SIG-M5 (cell line): ENCODE data around the gene POLD4.
A peak's percentile ranks its signal among the peaks of the same experiment; 100 is the strongest.

Source experiments
- DNase-seq: peaks from one replicate; lab custom pipeline; 2025; lab: John Stamatoyannopoulos, UW

Gene POLD4

DNA sequence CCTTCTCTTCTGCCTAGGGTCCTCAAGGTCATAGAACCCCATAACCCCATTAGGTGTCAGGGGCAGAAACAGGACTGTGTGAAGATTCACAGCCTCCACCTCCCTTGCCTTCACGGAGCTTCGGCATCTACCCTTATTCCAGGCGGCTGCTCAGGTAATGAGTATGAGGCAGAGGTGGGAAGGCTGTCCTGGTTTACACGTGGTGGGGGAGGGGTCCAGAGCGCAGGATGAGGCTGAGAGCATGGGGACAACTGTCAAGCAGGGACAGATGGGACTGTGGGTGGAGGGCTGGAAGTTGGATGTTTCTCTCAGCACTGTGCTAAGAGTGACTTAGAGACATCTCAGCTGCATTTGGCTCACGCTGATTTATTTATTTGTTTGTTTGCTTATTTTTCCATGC is 34.2 kb upstream of the POLD4 start:
- DNase-seq: no peak

GRCh38 chr11:67387069-67387468 is 33.7 kb upstream of the POLD4 start:
- no peak for DNase-seq

GRCh38 chr11:67384851-67385366 is 31.6 kb upstream of the POLD4 start:
- DNase-seq: no peak

- no peak for DNase-seq
Observed at GRCh38 chr11:67382276-67383136, 29.2 kb upstream of the POLD4 start.

GRCh38 chr11:67381244-67381972 is 28.1 kb upstream of the POLD4 start:
- DNase-seq: peak; percentile 16

GRCh38 chr11:67379061-67380058 is 26.0 kb upstream of the POLD4 start:
- DNase-seq: no peak

DNA sequence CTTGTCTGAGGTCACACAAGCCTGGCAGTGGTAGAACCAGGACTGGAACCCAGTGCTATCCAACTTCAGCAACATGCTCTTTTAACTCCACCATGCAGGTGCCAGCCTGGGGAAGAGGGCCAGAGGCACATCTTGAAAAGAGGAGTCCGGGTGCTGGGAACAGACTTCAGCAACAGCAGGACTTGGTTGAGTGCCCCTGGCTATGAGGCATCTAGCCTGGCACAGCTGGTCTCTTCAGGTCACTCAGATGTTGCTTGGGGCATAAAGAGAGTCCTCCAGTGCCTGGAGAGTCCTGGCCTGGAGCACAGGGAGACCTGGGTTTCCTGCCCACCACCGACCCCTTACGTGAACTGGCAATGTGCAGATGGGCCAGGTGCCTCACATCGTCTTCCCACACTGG is 25.2 kb upstream of the POLD4 start:
- DNase-seq: no peak

GRCh38 chr11:67376873-67377808 is 23.8 kb upstream of the POLD4 start:
- DNase-seq: no peak

DNA sequence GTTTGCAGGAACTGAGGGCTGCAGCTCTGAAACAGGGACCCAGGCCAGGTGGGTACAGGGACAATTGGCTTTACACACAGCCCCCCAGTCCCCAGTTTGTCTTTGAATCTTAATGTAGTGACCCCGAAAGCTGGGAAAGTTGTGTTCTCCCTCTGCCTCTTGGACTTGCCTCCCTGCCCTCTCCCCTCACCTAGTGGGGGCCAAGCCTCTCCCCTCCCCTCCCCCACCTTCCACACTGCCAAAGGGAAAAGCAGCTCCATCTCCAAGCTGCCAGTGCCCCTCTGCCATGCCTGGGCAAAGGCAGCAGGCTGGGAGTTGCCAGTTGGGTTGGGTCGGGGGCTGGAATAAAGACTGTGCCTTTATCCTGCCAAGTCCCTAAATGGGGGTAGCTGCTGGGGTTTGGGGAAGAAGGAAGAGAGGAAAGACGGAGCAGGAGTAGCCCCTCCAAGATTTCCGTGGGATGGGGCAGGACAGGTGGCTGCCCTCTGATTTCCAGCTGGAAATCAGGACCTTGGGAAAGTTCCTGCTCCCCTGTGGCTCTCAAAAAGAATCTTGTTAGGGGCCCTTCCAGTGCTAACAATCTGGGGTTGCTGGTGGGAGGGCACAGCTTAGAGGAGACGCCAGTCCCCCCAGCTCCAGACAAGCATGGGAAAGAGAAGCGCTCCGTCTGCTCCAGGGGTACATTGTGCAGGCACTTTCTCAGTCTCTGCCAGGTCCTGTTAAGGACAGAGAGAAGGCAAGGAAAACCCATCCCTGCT is 22.9 kb upstream of the POLD4 start:
- DNase-seq: no peak

GRCh38 chr11:67375320-67376055 is 22.1 kb upstream of the POLD4 start:
- DNase-seq: no peak

- no peak for DNase-seq
Observed at GRCh38 chr11:67374571-67375281, 21.4 kb upstream of the POLD4 start.

GRCh38 chr11:67373648-67374570 is 20.6 kb upstream of the POLD4 start:
- no peak for DNase-seq

DNA sequence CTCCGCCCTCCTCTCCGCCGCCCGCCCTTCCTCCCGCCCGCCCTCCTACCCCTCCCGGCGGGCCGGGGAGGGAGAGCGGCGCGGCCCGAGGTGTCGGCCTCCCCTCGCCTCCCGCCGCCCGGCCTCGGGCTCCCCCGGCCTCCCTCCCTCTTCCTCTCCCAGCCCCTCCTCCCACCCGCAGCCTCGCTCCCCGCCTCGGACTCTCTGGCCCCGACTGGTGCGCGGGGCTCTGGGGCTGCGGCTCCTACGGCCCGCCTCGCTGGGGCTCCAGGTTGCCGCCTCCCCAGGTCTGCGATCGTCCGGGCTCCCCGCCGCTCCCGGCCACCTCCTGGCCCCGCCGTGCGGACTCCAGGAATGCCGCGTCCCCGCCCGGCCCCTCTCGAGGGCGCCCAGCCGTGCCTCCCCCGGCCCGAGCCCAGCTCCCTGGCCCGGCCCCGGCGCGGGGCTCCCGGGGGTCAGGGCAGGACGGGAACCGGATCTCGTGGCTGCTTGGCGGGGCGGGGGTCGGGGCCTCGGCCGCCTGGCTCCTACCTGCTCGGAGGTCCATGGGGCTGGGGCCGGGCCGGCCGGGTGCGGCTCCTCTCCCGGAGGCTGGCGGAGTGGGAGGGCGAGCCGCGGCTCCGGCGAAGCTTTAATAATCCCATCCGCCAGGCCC is 19.8 kb upstream of the POLD4 start, which contains the start of gene CLCF1:
TSS of gene CLCF1 (minus strand) at position 606 of the 655 bp plus-strand sequence. CDS start at position 547, 59 bp downstream.
- DNase-seq: no peak

GRCh38 chr11:67372321-67372992 is 19.1 kb upstream of the POLD4 start:
- DNase-seq: no peak

- DNase-seq: no peak
Observed at GRCh38 chr11:67371911-67372320, 18.6 kb upstream of the POLD4 start.
